ENCODE measurements around the gene BMAL1. TPM values are rescaled to one million over a fixed set of nuclear protein-coding genes. Genes with fewer than 3 reads are reported as not detected.

The BMAL1 gene
- total and polyA plus RNA-seq, 11 donors: 5.7 to 18.2 (median 11.7) TPM

- no peak for TF ChIP-seq POLR2A (IDR thresholded peaks at IDR 0.05)
- TF ChIP-seq CTCF (IDR thresholded peaks at IDR 0.05): no peak
- 67 to 76% (median 72%) methylated on average over 3 of the region's 3 CpGs for WGBS, 4 donors
- DNase-seq (no peak), ATAC-seq (no peak)
- H3K27ac ChIP-seq: no peak overlapping the region
- H3K36me3 ChIP-seq: no peaks in the 10 kb centered on the region
- intact Hi-C loops (cut with DNase I): no loop called here
- H3K4me3 ChIP-seq: peak overlapping the region in 1 of 12 donors; percentile 96
- peaks cover 0 to 39% (median 24%) of the 10 kb centered on the region in 12 donors for H3K4me1 ChIP-seq
- H3K27me3 ChIP-seq: peaks cover 0 to 3% (median 0%) of the 10 kb centered on the region in 9 donors
- H3K9me3 ChIP-seq: no peaks in the 10 kb centered on the region
Observed at GRCh38 chr11:13280092-13280722, 2.6 kb downstream of the BMAL1 start.

DNA sequence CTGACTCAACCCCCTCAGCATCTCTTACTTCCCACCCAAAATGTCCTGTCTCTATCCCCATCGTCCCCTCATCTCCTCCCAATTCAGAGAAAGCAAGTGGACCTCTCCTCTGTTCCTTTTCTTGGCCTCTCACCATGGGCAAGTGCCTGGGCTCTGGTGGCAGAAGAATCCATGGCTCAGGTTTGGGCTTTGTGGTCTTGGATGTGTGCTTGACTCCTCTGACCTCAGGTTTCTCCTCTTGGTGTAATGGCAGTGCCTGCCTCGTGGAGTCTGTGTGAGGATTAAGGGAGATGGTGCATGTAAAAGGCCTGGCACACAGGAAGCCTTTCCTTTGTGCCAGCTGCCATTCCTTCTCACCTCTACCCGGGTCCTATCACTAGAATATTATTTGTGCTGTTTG lies 3.2 kb downstream of the BMAL1 start:
- ATAC-seq: no peak
- Histone ChIP-seq H3K27ac (no peak overlapping the region), H3K27me3 (no peaks in the 10 kb centered on the region), H3K4me1 (peaks cover 0 to 39% (median 24%) of the 10 kb centered on the region in 12 donors), H3K4me3 (no peak overlapping the region), H3K36me3 (no peaks in the 10 kb centered on the region), H3K9me3 (no peaks in the 10 kb centered on the region)
- 62 to 85% (median 82%) methylated on average over 3 of the region's 3 CpGs for WGBS, 4 donors
- intact Hi-C loops (cut with DNase I): no loop called here
- TF ChIP-seq POLR2A (IDR thresholded peaks at IDR 0.05) (no peak), CTCF (IDR thresholded peaks at IDR 0.05) (no peak)
- no peak for DNase-seq

DNA sequence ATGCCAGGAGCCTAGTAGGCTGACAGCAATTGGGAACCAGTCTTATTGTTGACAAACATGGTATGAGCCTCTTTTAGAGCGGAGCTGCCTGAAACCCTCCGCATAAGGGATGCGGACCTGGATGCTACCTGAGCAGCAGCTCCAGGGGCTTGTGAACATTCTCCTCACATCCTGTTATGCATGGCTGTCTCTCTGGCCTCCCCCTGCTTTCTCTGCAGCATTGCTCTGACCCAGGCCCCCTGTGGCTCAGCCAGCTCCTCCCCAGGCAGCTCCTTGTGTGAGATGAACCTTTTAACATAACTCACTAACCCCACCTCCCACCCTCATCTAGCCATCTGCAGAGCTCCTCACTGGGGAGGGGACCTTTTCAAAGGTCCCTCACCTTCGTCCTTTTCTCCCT lies 6.0 kb downstream of the BMAL1 start:
- no peak overlapping the region for H3K4me3 ChIP-seq
- ATAC-seq (no peak), DNase-seq (no peak)
- peaks cover 0 to 51% (median 17%) of the 10 kb centered on the region in 12 donors for H3K4me1 ChIP-seq
- H3K27ac ChIP-seq: no peak overlapping the region
- no peaks in the 10 kb centered on the region for H3K36me3 ChIP-seq
- H3K27me3 ChIP-seq: no peaks in the 10 kb centered on the region
- H3K9me3 ChIP-seq: no peaks in the 10 kb centered on the region
- no peak for TF ChIP-seq POLR2A (IDR thresholded peaks at IDR 0.05)
- intact Hi-C loops (cut with DNase I): no loop called here
- WGBS, 4 donors: 70 to 90% (median 79%) methylated on average over 4 of the region's 4 CpGs

GRCh38 chr11:13284776-13285588 lies 7.4 kb downstream of the BMAL1 start:
- no peak overlapping the region for H3K27ac ChIP-seq
- TF ChIP-seq POLR2A (IDR thresholded peaks at IDR 0.05) (no peak), CTCF (IDR thresholded peaks at IDR 0.05) (no peak)
- intact Hi-C loops (cut with DNase I): no loop called here

More at GRCh38 chr11:13284776-13285588, 7.4 kb downstream of the BMAL1 start:
- Histone ChIP-seq H3K36me3 (no peaks in the 10 kb centered on the region), H3K4me1 (peaks cover 0 to 42% (median 4%) of the 10 kb centered on the region in 12 donors), H3K9me3 (no peaks in the 10 kb centered on the region), H3K27me3 (no peaks in the 10 kb centered on the region), H3K4me3 (no peak overlapping the region)
- no peak for ATAC-seq
- DNase-seq: no peak
- WGBS, 4 donors: 75 to 89% (median 87%) methylated on average over 11 of the region's 11 CpGs
